Lung microvascular endothelial cell (primary cell): Measurements from ENCODE around the gene PARD3B. TPM values are rescaled to one million over a fixed set of nuclear protein-coding genes. Genes with fewer than 3 reads are reported as not detected.

ENCODE experiments used
- DNase-seq, 2 donors: peaks; one replicate each; pipeline versions ENCODE4 v3.0.0 to v3.0.0-alpha.2; 2010; ENCODE audit warnings: low read depth in 2 of 2
- total RNA-seq: library from RNA; depleted of rRNA; stranded (reverse); fragments of >200 nt; gene quantifications from 2 replicates; pipeline ENCODE4 v1.2.1, GENCODE V29; 2014

PARD3B gene
- total RNA-seq, 1 donor from 2014 or later, result 10.9 TPM

GRCh38 chr2:205052781-205053180 lies 507.5 kb downstream of the PARD3B start:
- no peak for DNase-seq

- no peak for DNase-seq
Measured at GRCh38 chr2:205053827-205054410, 508.6 kb downstream of the PARD3B start.

DNA sequence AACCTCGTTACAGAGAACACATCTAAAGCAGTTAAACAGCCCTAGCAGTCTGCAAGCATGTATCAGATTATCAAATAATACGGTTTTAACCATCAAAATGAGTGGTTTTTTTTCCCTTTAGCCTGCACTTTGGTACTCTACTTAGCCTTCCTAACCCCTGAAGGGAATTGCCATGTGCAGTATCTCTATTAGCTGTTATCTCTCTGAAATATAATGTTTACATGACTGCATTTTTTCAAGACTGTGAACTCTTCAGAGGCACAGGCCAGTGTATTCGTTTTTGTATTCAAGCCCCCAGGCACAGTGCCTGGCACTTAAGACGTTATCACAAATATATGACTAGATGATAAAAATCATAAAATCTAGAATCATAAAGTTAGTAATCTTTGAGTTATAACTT lies 509.5 kb downstream of the PARD3B start:
- no peak for DNase-seq

GRCh38 chr2:205055251-205055650 lies 510.0 kb downstream of the PARD3B start:
- no peak for DNase-seq

DNA sequence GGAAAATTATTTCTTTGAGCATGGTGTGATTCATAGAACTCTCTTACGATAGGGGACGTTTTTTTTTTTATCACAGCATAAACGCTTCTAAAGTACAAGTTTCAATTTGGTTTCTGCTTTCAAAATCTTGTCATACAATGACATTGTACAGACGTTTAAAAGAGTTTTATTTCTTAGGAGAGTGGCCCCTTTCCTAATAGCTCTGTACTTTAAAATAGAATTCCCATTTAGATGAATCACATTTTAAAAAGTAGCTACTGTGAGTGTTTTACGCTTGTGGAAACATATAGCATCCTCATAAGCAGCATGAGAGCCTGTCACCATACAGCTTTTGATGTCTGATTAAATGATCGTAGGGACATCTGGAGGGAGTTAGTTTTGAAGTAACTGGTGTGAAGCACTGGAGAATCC lies 510.9 kb downstream of the PARD3B start:
- DNase-seq, result no peak

- DNase-seq, result no peak
Measured at GRCh38 chr2:205058409-205058808, 513.1 kb downstream of the PARD3B start.

- DNase-seq, result peak in 1 of 2 donors; percentile 34
Measured at GRCh38 chr2:205060269-205060668, 515.0 kb downstream of the PARD3B start.

DNA sequence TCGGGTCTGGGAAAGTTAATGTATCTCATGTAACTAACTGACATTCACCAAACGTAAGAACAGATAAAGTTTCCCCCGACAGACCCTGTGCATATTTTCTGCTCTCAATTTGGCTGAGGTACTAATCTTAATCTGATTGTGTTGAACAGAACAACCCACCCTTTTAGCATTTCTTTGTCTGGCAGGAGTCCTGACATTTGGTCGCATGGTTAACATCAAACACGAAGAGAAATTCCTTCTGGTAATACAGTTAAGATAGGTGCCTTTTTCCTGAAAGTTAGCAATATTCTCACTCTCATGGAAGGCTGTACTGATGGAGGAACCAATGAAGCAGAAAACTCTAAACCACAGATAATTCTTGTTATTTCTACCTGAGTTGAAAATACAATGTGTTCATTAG lies 520.8 kb downstream of the PARD3B start:
- DNase-seq, result no peak

DNA sequence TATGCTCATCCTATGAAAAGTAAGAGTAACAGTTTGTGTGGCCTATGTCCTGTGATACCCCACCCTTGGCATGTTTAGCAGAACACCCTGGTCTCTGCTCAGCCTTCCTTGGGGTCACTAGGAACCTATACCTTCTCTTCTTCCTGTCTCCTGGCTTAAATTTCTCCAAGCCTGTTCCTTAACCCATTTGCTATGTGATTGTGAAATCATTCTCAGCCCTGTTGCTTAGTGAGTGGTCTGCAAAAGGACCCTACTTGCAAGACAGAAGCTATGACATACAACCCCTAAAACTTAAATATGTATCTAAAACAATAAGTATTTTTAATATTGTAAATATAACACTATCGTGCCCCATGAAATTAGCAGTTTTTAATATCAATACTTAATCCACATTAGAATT lies 524.7 kb downstream of the PARD3B start:
- no peak for DNase-seq

DNA sequence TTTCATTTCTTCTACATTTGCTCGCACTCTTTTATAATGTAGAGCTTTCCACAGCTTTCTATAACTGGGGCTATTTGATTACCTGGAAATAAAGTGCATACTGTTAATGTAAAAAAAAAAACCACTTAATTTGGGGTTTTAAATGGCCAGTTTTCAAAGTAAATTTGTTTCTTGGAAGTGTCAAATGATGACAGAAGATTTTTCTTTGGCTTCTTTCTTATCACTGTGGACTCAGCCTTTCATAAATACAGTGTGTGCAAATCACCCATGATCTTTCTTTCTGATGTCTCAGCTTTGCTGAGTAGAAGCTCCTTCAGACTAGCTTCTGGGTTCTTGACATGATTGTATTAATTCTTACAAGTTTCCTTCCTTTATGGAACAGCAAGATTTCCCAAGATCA lies 525.6 kb downstream of the PARD3B start:
- DNase-seq, result no peak

DNA sequence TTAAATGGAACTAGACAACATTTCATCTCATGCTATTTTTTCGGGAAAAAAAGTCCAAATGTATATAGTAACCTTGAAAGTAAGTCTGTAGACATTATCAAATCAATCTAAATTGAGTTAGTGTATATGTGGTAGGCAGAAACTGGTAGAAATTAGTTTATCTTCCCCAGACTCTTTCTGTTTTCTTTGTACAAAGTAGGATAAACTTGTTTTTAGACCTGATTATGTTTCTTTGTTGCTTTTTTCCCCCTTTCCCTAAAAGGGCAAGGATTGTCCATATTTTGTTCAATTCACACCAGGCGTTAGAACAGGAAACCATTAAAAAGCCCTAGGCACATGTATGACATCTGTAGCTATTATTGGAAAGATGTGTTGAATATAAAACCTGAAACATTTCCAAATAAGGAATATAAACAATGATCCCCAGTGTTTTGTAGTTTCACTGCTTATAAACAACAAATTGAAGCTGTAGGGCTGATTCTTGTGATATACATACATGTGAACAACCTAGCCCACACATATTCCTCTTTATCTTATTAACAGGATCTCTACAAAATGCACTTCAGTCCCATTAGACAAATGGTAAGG lies 528.3 kb downstream of the PARD3B start:
- peak; percentile 24 to 73 for DNase-seq

DNA sequence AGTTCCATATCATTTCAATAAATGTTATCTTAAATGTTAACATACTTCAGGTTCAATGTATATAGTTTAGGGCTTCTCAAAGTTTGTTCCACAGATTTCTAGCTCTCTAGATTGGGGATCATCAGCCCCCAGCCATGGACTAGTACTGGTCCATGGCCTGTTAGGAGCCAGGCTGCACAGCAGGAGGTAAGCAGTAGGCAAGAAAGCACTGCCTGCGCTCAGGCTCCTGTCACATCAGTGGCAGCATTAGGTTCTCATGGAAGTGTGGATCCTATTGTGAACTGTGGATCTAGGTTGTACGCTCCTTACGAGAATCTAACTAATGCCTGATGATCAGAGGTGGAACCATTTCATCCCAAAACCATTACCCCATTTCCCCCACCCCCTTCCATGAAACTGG lies 531.1 kb downstream of the PARD3B start:
- DNase-seq, result no peak

DNA sequence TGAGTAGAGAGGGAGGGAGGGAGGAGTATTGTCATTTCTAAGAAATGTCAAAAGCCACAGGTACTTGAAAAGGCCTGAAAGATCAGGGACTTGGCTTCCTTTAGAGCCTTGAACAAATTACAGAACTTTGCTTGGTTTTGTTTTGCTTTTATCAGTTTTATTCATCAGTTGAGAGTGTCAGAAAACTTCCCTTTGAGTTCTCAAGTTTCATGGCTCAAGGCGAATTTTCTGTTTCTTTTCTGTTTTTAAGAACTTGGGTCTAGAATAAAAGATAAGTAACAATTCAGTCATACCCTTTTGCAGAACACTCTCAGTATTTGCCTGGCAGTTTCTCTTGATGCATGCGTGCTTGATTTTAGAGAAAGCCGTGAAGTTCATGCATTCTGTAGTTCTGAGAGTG lies 531.9 kb downstream of the PARD3B start:
- no peak for DNase-seq

GRCh38 chr2:205078762-205079161 lies 533.5 kb downstream of the PARD3B start:
- no peak for DNase-seq

DNA sequence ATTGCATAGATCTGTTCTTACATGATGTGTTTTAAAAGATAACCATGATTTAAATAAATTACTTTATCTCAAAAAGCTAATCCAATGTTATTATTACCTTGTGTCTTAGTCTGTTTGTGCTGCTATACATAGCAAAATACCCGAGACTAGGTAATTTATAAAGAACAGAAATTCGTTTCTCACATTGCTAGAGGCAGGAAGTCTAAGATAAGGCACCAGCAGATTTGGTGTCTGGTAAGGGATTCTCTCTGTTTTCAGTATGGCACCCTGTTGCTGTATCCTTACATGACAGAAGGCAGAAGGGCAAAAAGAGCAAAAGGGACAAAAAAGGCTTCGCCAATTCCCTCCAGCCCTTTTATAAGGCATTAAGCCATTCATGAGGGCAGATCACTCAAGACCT lies 533.9 kb downstream of the PARD3B start:
- DNase-seq, result no peak

- DNase-seq, result no peak
Measured at GRCh38 chr2:205086662-205087061, 541.4 kb downstream of the PARD3B start.

GRCh38 chr2:205087862-205088261 lies 542.6 kb downstream of the PARD3B start:
- DNase-seq, result no peak

DNA sequence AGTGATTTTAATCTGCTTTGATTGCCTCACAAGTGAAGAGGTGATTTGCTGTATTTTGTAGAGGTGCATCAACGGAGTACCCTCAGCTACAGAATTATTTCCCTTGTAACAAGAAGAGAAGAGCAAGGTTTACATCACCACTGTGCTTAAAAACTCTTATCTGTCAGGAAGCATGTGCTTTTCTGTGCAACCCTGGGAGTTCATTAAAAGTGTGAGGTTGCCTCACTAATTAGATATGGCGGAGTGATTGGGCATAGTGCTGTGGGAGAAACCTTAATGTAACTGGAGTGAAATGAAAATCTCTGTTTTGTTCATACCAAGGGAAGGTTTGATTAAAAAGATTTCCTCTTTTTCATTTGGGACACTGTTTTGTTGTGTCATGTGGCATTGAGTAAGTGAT lies 544.7 kb downstream of the PARD3B start:
- DNase-seq, result peak in 1 of 2 donors; percentile 3

- no peak for DNase-seq
Measured at GRCh38 chr2:205091411-205091810, 546.1 kb downstream of the PARD3B start.

- DNase-seq, result no peak
Measured at GRCh38 chr2:205094031-205094430, 548.8 kb downstream of the PARD3B start.

DNA sequence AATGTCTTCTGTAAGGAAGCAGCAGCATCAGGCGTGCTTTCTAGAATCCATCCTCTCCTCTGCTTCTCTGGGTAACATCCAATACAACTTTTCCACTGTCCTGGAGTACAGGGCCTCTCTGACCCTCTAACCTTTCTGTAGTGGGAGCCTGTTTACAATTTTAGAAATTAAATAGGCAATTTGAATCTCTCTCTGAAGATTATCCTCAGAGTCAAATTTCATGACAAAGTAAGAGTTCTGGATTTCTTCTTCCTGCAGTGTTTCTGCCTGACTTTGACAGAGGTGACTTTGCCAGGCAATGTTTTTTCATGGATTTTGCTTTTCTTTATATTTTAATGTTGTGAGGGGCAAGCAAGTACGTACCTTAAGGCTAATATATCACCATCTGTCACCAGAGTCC lies 558.4 kb downstream of the PARD3B start:
- no peak for DNase-seq

DNA sequence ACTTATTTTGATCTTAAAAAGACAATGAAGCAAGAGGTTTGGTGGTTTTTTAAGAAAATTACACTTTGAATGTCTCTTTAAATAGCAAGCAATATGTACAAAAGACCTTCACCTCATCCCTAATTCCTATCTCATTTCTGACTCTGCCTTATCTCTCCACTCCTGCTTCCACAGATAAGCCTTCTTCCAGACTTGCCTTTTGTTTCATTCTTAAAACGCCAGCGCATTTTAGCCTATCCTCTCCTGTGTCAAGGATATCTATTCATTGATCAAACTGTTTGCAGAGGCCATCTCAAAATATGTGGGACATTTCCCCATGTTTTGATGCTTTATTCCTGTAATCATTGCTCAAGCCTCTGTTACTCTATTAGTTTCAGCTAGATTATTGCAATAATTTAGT lies 562.5 kb downstream of the PARD3B start:
- no peak for DNase-seq

DNA sequence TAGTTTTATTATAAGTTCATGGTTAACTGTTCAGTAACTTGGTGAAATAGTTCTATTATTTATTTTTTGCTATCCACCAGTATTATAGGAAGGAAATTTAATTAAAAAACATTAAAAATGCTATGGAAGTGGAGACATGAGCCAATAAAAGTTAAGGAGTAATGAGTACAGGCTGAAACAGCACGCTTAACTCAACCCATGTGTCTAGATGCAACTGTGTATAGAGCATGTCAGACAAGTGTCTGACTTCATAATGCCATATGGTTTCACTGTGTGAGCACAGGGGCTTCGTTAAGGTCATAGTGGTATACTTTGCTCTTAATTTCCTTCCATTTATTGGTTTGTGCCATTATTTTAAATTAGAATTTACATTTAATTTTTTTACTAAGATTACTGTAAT lies 570.2 kb downstream of the PARD3B start:
- no peak for DNase-seq

DNA sequence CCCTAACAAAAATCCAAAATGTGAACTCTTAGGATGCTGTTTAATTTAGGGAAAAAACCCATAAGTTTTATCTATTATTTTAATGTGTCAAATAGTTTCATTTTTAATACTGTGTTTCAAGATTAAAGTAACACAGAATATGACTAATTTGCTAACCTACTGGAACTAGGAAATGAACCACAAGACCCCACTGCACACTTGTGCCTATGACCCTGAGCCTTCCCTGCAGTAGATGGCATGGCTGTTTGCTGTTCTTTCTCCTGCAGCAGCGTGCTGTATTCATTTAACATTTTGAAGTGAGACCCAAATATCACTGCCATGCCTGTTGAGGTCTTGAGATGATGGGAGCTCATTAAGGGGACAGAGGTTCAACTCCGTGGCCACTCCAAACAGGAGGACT lies 571.9 kb downstream of the PARD3B start:
- no peak for DNase-seq
